GM10847 (cell line): Measurements from ENCODE around the gene KRT78.

Source experiments
- POLR2A ChIP-seq: IDR thresholded peaks from 2 replicates; pipeline ENCODE4 v1.6.1; 2011; ENCODE audit not compliant: insufficient read length; ENCODE audit errors: extremely low read depth

Gene KRT78

GRCh38 chr12:52874573-52875435, 26.0 kb upstream of the KRT78 start:
- TF ChIP-seq POLR2A: no peak

- TF ChIP-seq POLR2A: no peak
These were observed 25.2 kb upstream of the KRT78 start for GRCh38 chr12:52873832-52874572.

GRCh38 chr12:52873513-52873831, 24.7 kb upstream of the KRT78 start:
- no peak for TF ChIP-seq POLR2A

- TF ChIP-seq POLR2A: no peak
These were observed 24.0 kb upstream of the KRT78 start for GRCh38 chr12:52872644-52873389.

GRCh38 chr12:52871291-52872039, 22.7 kb upstream of the KRT78 start:
- TF ChIP-seq POLR2A: no peak

- no peak for TF ChIP-seq POLR2A
These were observed 21.8 kb upstream of the KRT78 start for GRCh38 chr12:52870361-52871290.

GRCh38 chr12:52867642-52868041, 18.8 kb upstream of the KRT78 start:
- no peak for TF ChIP-seq POLR2A

- no peak for TF ChIP-seq POLR2A
These were observed 18.4 kb upstream of the KRT78 start for GRCh38 chr12:52867152-52867551.

- no peak for TF ChIP-seq POLR2A
These were observed 16.5 kb upstream of the KRT78 start for GRCh38 chr12:52865090-52865944.

- no peak for TF ChIP-seq POLR2A
These were observed 13.2 kb upstream of the KRT78 start for GRCh38 chr12:52862023-52862422.

- no peak for TF ChIP-seq POLR2A
These were observed 12.7 kb upstream of the KRT78 start for GRCh38 chr12:52861511-52861910.

GRCh38 chr12:52860102-52860823, 11.5 kb upstream of the KRT78 start:
- no peak for TF ChIP-seq POLR2A
